Stimulated activated CD4-positive, alpha-beta T cell treated with anti-CD3 and anti-CD28 coated beads, TNF-alpha, amount 100 ng/mL, for 4 hours (primary cell): Measurements from ENCODE around the gene CAMK2D.
"Not testable (repeated sequence)": the region's sequence is repeated elsewhere in the genome, so short reads cannot be mapped to it uniquely, and the experiment has no call there.

Source experiments
- DNase-seq, 3 experiments: peaks; one replicate each; pipeline ENCODE4 v3.0.0-alpha.2; 2020; ENCODE audit warnings: low read depth in 3 of 3

The CAMK2D gene

DNA sequence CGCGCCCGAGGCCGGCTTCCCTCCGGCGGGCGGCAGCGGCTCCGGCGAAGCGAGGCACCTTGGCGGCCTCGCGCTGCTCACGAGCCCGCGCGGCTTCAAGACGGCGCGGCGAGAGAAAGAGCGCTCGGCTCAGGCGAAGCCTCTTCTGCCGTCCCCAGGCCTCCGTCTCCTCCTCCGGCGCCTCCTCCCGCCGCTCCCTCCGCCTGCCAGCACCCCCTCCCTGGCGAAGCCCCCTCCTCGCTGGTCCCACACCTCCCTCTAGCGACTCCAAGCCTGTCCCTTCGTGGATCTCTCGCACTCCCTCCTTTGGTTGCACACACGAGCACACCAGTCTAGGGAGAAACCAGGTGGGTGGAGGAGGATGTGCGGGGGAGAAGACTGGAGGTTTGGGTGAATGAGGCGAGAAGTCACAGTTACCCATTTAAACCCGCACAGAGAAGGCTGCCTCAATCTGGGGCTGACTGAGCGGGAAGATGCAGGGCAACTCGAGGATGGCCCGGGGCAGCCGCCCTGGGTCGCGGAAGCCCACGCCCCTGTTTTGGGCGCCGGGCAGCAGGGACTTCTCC is at the start of gene CAMK2D:
Gene CAMK2D, minus strand, starts transcription at position 119 of the 566 bp plus-strand sequence. CDS start 670 bp downstream, outside the sequence.
- peak; percentile 74 to 86 (median 86) for DNase-seq

DNA sequence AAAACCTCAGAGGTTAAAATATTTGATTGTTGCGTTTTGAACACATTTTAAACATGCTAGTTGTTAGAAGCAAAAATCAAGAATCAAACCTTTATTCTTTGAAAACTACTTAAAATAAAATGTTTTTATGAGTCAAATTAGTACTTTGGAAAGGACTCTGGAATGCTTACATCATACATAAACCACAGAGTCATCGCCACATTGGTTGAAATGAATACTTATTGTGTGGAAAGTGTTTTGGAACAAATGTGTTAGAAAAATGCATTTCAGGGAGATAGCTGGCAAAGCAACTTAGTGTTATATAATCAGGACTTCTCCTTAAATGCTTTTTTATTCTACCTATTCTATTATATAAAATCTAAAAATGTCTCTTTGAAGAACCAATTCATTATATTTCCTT is 49.4 kb upstream of the CAMK2D start:
- no peak for DNase-seq

GRCh38 chr4:113809311-113809710 is 47.8 kb upstream of the CAMK2D start:
- DNase-seq = no peak

DNA sequence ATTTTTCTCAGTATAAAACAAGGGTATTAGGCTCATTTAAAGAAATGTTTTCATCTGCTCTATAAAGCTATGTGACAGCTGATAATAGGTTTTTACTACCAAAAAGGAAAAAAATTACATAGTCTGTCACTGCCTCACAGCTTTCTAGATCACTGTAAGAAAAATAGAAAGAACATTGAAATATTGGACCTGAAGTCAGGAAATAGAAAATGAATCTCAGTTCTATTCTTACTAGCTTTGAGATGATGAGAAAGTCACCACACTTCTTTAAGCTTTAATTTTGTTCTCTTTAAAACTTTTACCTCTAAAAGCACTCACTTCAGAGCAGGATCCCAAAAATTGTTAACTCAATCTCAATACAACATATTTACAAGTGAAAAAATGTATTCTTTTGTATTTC is 45.3 kb upstream of the CAMK2D start:
- no peak for DNase-seq

- DNase-seq = no peak
Measured at GRCh38 chr4:113801882-113802281, 40.3 kb upstream of the CAMK2D start.

- DNase-seq = not testable (repeated sequence)
Measured at GRCh38 chr4:113796381-113796780, 34.8 kb upstream of the CAMK2D start.

- DNase-seq = no peak
Measured at GRCh38 chr4:113790478-113790877, 28.9 kb upstream of the CAMK2D start.

- no peak for DNase-seq
Measured at GRCh38 chr4:113788888-113789287, 27.4 kb upstream of the CAMK2D start.

GRCh38 chr4:113785781-113786180 is 24.2 kb upstream of the CAMK2D start:
- DNase-seq = no peak

DNA sequence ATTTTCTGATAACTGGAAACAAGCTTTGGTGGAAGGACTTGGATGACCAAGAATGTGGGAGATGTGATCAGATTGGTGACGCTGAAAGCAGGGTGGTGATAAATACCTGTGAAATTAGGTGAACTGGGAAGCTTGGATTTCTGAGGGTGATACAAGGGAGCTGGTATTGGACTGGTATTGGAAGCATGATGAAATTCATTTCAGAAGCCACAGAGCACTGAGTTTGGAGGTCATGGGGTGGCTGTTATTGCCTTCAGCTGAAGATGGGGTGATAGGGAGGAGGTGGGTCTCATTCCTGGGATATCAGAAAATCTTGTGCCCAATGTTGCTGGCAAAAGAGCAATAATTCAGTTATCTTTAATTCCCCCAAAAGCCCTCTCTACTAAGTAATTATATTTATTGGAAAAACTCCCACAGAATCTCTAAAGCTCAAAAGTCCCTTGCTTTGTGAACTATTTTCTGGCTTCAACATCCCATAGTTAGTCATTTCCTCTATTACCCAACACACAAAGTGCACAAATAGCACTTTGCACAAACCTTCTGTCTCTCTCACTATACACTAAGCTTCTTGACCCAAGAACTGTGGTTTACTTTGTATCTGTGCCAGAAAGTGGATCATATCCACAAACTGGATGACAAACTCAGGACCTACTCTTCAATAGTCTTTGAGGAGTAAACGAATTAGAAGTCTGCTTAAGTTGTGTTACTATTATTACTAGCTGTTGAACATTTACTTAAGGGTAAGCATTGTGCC is 23.1 kb upstream of the CAMK2D start:
- no peak for DNase-seq

DNA sequence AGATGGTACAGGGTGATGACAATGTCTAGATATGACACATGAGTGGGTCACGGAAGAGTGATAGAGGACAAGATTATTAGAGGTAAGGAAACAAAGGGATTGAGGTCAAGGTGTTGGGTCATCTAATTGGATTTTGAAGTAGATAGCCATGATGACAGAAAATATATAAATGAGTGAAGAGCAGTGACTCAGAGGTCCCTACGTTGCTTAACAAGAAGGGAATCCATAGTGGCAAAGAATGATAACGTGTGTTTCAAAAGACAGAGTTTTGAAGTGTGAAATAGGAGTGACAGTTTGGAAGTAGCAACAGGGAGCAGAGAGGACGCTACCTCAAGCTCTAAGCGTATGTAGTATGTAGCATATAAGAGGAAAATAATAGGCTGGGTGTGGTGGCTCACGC is 22.2 kb upstream of the CAMK2D start:
- no peak for DNase-seq

- DNase-seq = no peak
Measured at GRCh38 chr4:113783289-113783688, 21.8 kb upstream of the CAMK2D start.

GRCh38 chr4:113781439-113782040 is 20.0 kb upstream of the CAMK2D start:
- DNase-seq = no peak

GRCh38 chr4:113776679-113777078 is 15.1 kb upstream of the CAMK2D start:
- DNase-seq = no peak

GRCh38 chr4:113776016-113776415 is 14.5 kb upstream of the CAMK2D start:
- no peak for DNase-seq

DNA sequence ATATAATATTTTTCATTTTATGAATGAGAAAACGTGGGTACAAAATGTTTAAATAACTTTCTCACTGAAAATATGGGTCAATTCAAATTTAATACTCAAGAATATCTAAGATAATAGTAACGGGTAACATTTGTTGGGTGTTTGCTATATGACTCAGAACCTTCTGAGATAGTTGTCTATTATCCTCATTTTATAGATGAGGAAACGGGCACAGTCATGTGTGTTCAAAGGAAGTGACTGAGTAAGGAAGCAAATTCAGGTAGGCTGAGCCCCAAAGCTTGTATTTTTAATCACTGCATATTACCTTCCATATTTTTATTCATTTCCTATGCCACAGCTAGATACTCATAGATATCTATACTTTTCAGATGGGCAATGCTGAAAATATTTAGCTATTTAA is 12.2 kb upstream of the CAMK2D start:
- no peak for DNase-seq

GRCh38 chr4:113773014-113773413 is 11.5 kb upstream of the CAMK2D start:
- DNase-seq = no peak

DNA sequence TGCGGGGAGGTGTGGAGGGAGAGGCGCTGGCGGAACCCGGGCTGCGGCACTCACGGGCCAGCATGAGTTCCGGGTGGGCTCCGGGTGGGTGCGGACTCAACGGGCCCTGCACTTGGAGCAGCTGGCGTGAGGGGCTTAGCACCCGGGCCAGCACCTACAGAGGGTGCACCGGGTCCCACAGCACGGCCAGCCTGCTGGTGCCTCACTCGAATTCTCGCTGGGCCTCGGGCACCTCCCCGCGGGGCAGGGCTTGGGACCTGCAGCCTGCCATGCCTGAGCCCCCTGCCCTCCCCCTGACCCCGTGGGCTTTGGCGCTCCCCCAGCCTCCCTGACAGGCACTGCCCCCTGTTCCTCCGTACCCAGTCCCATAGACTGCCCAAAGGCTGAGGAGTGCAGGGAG is 10.8 kb upstream of the CAMK2D start:
- DNase-seq = no peak

DNA sequence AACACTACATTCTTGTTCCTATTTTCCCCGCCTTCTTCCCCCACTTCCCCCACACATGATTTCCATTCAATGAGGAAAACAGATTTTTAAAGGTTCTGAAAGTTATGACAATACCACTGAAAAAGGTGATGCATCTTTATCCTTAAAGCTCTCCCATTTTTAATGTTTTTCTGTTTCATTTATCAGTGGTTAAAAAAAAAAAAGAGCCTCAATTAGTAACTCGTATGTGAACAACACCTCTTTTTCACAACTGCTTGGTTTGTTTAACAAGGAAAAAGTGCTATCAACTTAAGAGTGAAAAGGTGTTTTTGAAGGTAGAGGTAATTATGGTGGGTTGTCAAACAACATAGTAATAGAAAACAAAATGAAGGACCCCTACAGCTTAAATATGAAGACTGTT is 8.2 kb upstream of the CAMK2D start:
- no peak for DNase-seq

GRCh38 chr4:113768952-113769351 is 7.4 kb upstream of the CAMK2D start:
- no peak for DNase-seq

GRCh38 chr4:113766882-113767281 is 5.3 kb upstream of the CAMK2D start:
- no peak for DNase-seq

- no peak for DNase-seq
Measured at GRCh38 chr4:113764720-113765264, 3.3 kb upstream of the CAMK2D start.

GRCh38 chr4:113763923-113764322 is 2.4 kb upstream of the CAMK2D start:
- DNase-seq = not testable (repeated sequence)
